AG10803 (cell line): ENCODE data around the gene MYF6.

Experiments
- DNase-seq: peaks from one replicate; pipeline ENCODE4 v3.0.0; 2010; ENCODE audit warnings: low read depth
- H3K4me3 ChIP-seq: 2 replicates; pipeline ENCODE4 v1.5.1; 2011; ENCODE audit warnings: mild to moderate bottlenecking, low read length, control low read depth
- TF ChIP-seq, protein P1 (sequence below): conservative IDR thresholded peaks from 2 replicates; pipeline ENCODE4 v1.5.1; 2011; ENCODE audit warnings: mild to moderate bottlenecking, low read length, control low read depth, inconsistent platforms

The MYF6 gene

GRCh38 chr12:80679346-80680131, 27.9 kb upstream of the MYF6 start:
- H3K4me3 ChIP-seq: no peak overlapping the region
- TF ChIP-seq, protein P1, sequence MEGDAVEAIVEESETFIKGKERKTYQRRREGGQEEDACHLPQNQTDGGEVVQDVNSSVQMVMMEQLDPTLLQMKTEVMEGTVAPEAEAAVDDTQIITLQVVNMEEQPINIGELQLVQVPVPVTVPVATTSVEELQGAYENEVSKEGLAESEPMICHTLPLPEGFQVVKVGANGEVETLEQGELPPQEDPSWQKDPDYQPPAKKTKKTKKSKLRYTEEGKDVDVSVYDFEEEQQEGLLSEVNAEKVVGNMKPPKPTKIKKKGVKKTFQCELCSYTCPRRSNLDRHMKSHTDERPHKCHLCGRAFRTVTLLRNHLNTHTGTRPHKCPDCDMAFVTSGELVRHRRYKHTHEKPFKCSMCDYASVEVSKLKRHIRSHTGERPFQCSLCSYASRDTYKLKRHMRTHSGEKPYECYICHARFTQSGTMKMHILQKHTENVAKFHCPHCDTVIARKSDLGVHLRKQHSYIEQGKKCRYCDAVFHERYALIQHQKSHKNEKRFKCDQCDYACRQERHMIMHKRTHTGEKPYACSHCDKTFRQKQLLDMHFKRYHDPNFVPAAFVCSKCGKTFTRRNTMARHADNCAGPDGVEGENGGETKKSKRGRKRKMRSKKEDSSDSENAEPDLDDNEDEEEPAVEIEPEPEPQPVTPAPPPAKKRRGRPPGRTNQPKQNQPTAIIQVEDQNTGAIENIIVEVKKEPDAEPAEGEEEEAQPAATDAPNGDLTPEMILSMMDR: no peak
- no peak for DNase-seq

DNA sequence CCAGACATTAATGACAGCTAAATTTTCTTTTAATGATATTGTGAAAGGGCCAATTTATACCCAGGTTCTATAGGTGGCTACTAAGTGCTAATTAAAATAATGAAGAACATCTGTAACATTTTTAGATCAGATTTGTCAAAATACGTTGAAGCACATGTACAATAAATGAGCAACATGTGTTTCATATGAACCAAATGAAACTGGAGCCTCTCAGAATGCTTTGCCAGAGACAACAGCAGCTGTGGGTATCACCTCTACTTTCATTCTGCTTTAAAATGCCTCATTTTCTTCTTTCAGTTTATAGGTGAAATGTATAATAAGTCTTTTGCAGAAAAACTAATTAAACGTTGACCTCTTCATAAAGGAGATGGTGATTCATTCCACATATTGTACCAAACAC, 26.1 kb upstream of the MYF6 start:
- TF ChIP-seq, protein P1: no peak
- no peak overlapping the region for H3K4me3 ChIP-seq
- DNase-seq: no peak

DNA sequence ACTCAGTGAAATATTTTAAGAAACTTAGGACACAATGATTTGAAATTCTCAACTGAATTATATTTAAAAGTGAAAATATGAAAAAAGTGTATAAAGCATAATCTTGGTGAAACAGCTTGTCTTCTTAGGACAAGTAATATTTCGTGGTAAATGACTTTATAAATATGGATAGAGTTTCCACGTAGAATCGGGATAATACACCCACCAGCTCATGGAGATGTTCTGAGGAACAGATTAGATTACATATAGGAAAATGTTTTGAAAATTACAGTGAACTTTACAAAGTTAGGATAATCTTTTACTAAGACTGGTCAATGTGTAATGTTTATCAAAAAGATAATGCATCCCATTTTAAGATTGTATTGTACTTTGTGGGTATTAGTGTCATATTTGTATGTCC, 25.6 kb upstream of the MYF6 start:
- no peak overlapping the region for H3K4me3 ChIP-seq
- no peak for DNase-seq
- TF ChIP-seq, protein P1: no peak

- DNase-seq: no peak
- TF ChIP-seq, protein P1: no peak
- H3K4me3 ChIP-seq: no peak overlapping the region
Observed at GRCh38 chr12:80684077-80684495, 23.3 kb upstream of the MYF6 start.

DNA sequence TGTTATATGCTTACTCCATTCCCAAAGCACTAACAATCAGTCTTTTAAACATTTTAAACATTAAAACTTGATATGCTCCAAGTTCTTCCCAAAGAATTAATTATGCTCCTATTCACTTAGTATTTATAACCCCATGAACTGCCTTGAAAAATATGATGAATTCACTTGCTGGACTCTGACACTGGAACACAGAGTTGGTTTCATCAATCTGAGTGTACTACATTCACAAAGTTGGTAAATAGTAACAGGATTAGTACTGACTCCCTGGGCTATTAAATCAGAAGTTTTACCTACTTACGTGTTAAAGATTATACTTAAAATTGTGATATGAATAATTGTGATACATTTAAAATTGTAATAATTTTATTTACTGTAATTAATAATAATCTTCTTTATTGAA, 17.3 kb upstream of the MYF6 start:
- TF ChIP-seq, protein P1: no peak
- DNase-seq: no peak
- H3K4me3 ChIP-seq: no peak overlapping the region

DNA sequence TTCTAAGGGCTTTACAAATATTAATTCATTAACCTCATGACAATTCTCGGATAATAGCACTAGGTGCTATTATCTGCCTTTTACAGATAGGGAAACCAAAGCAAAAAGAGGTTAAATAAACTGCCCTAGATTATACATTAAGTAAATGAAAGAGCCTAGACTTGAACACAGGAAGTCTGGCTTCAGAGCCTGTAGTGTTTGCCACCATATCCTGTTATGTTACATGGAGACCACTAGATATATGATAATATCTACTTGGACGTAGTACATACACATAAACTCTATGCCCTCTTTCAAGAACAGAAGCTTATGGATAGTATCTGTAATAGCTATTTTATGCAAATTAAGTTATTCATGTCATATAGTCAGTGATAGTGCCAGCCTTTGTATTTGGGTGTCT, 16.9 kb upstream of the MYF6 start:
- no peak overlapping the region for H3K4me3 ChIP-seq
- DNase-seq: no peak
- TF ChIP-seq, protein P1: no peak

DNA sequence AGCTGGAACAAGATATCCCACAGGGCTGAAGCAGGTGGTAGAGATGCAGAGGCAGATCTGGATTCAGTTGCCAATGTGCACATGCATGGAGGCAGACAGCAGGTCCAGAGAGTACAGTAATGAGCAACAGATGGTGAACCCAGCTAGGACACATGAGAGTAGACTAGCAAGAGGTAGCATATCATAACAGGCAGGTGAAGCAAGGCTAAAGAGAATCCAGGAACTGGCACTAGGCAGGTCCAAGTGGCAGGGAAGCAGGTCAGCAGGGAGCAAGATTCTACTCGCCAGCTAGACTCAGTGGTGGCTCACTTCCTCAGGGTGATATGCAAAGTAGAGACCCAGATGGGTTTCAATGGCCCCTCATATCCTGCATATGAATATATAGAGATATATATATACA, 15.3 kb upstream of the MYF6 start:
- no peak overlapping the region for H3K4me3 ChIP-seq
- TF ChIP-seq, protein P1: no peak
- no peak for DNase-seq
